Activated T-cell treated with anti-CD3 and anti-CD28 coated beads for 48 hours (primary cell): ENCODE results near the gene SMIM31.
A peak's percentile ranks its signal among the peaks of the same experiment; 100 is the strongest.

Experiments
- DNase-seq: peaks from one replicate; pipeline ENCODE4 v3.0.0-alpha.2; 2020; ENCODE audit warnings: low read depth

SMIM31 gene

DNA sequence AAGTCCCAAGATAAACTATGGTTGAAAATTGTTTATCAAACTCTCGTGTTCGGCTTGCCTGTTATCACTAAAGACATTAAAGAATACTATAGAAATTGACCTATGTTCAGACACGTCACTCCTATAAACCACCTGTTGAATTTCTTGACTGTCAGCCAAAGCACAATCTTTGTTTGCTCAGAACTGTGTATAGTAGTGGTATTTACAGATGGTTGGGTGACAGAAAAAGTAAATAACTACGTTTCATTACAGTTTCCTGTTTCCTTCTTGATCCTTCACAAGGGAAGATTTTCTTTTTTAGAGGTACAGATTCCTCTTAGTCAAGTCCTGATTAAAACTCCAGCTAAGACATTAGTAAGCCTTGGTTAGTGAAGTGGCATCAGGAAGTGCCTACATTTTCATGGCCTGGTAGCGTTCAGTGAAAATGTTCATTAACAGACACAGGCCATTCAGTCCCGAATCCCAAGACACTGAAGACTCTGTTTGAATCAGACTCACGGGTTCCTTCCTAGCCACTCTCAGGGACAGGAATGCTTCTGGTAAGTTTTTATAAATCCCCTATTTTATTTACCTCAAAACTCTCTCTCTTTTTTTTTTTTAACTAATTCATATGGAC, at the start of gene SMIM31:
Gene SMIM31 (plus strand): TSS at position 259 of the 616 bp plus-strand sequence. CDS start 16,313 bp downstream, outside the sequence.
- no peak for DNase-seq

DNA sequence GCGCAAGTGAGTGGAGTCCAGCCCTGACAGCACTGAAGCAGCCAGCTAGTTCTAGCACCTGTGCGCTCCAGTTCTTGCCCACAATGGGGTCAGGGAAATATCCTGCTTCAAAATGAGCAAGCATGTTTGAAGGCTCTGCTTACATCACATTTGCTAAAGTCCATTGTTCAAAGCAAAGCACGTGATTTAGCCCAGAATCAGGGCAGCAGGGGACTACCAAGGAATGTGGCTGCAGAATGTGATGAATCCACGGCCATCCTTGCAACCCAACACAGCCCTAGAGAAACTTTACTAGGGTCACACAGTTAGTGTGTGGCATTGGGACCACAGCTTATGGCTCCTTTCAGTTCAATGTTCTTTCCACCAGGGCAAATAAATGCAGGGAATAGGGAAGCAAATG, 47.3 kb upstream of the SMIM31 start:
- no peak for DNase-seq

DNA sequence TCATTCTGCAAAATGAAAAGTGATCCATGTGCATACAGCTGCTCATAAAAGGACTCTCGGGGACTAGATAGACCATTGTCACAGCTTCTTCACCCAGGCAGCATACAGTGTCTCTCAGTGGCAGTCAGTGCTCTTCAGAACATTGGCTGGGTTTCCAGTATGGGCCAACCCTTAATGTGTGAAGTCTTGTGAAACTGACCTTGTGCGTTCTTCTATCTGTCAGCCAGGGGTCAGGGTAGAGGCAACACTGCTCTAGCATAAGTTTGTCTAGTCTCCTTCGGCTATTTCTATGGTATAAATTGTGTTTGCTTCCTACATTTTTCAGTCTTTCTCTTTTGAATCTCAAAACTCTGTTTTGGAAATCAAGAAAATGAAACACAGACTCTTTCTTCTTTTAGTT, 37.0 kb upstream of the SMIM31 start:
- no peak for DNase-seq

DNA sequence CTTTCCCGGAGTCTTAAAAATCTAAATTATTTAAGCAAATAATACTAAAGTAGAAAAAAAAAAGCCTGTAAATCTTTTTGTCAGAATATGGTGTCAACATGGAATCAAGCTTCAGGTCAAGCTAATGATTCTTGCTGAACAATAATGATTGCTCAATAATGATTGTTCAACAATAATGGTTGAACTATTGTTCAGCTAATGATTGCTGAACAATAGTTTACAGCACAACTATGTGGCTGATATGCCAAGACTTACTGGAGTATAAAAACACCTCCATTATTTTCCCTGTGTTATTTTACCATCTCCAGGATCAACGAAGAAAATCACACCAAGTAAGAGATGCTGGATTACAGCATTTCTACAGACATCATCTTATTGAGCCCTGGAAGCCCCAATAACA, 35.1 kb upstream of the SMIM31 start:
- no peak for DNase-seq

DNA sequence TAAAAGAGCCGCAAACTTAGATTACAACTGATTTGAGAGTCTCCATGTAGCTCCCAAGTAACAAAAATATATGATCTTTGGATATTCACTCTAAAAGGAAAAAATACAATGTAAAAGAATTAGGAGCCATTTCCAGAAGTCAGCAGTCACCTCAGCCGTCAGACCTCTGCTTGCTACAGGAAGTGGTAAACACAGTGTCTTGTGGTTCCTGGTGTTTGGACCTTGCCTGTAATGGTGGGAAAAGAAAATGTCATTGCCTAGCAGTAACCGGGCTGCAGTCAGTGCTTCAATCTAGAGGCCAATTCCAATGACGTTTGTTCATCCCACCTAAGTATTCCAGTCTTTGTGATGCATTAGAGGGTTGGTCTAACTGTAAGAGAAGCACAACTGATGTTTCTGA, 28.9 kb upstream of the SMIM31 start:
- DNase-seq: no peak

DNA sequence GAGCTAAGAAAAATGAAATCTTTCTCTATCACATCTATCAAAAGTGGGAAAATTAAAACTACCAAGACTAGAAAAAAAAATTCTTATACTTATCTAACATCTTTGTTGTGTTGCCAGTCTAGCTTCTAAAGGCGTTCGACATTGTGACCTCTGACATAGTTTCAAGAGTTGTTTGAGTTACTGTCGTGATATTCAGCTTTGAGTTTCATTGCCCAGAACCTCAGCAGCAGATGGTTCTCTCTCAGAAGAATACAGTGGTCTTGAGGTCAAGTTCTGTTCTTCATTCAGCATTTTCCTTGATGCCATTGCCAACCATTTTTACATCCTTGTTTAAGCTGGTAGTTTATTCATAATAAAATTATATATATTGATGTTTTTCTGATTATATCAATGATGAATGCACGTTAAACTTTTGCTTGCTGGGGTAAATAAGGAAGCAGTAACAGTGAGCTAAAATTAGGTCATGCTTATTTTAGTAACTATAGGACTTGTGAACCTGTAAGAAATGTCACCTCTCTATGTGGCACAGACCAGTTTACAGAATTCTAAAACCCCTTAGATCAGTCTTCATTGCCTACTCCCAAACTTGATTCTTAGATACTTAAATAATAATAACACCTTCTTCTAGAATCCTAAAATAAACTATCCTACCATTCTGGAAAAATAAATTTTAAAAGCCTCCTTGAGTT, 23.1 kb upstream of the SMIM31 start:
- DNase-seq: no peak

DNA sequence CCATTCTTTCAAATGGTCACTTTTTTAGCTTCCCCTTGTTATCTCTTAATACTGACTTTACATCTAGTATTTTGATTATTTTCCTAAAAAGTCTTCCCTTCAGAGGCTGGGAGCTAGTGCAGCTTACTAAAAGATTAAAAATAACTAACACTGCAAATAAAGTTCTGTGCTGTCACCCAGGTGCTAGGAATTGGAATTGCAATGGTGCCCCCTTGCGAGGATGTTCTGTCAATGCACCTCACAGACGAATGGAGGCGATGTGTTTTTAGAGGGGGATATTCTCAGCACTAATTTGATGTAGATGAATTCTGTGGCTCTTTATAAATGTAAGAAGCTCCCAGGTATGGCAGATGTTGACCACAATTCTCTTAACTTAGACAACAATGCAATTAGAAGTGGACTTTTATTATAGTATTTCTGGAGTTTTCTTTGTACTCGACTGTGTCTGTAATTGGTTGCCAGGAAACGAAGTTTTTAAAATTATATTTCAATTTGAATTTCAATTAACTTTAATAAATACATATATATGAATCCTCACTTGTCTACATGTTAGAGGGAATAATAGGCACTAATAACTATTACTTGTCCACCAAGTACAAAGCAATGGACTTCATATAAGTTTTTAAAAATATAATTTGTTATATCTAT, 22.0 kb upstream of the SMIM31 start:
- DNase-seq: peak; percentile 23

DNA sequence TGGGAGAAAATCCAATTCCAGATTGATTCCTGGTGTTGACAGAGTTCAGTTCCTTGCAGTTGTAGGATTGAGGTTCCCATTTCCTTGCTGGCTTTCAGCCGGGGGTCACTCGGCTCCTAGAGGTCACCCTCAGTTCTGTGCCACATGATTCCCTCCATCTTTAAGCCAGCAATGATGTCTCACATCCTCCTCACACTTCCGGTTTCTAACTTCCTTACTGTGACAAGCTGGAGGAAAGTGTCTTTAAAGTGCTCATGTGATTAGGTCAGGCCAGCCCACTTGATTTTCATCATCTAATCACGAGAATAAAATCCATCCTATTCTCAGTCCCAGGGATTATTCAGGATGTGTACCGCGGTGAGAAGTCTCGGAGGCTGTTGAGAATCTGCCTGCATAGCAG, 19.4 kb upstream of the SMIM31 start:
- no peak for DNase-seq

DNA sequence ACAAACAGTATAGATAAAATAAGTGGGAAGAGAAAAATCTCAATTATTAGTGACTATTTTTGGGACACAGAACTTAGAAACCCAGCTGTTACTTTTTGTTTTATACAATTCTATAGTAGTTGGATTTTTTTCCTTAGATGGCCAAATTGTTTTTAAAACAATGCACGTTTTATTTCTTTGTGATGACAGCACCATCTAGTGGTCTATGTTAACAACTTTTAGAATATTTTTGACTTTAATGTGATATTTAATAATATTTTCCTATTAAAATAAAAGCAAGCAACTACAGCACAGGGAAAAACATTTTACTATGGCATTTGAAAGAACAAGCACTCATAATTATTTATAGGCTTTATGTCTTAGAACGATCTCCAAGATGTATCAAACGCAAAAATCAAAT, 5.6 kb upstream of the SMIM31 start:
- DNase-seq: no peak

DNA sequence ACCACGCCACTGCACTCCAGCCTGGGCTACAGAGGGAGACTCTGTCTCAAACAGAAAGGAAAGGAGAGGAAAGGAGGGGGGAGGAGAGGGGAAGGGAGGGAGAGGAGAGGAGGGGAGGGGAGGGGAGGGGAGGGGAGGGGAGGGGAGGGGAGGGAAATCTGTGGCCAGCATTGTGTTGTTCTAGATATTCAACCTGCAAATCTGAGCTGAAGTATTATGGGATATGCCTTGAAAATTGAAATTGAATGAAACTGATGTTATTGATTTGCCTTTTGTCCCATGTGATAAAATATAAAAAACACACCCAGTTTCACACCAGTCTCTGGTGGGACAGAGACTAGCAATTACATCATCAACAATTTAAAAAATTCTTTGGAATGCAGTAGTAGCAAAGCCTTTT, 1.5 kb downstream of the SMIM31 start:
- no peak for DNase-seq

DNA sequence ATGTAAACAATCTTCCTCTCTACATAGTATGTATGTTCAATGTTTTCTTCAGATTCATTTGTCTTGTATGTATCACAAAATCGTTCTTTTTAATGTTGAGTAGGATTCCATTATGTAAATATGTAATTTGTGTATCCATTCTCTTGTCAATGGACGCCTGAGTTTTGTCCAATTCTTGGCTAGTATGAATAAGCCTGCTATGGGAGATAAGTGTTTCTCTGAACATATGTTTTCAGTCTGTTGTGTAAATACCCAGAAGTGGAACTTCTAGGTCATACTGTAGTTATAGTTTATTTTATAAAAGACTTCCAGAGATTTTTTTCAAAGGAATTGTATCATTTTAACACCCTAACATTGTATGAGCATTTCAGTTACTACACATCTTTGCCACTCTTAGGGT, 2.8 kb downstream of the SMIM31 start:
- DNase-seq: no peak

DNA sequence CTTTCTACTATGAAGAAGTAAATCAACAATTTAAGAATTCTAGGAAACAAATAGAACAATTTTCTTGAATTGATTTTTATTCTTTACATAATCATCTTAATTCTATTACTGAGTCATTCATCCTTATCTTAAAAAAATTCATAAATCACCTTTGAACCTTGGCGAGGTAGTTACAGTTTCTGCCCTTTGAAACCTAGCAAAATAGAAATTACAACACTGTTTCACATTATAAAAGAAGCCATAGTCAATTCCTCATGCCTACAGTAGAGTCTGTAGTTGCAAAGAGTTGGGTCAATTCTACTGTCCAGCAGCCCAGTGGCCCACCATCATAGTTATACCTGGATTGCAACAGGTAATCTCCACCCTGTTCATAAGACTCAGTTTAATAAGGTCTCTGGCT, 7.3 kb downstream of the SMIM31 start:
- DNase-seq: no peak

DNA sequence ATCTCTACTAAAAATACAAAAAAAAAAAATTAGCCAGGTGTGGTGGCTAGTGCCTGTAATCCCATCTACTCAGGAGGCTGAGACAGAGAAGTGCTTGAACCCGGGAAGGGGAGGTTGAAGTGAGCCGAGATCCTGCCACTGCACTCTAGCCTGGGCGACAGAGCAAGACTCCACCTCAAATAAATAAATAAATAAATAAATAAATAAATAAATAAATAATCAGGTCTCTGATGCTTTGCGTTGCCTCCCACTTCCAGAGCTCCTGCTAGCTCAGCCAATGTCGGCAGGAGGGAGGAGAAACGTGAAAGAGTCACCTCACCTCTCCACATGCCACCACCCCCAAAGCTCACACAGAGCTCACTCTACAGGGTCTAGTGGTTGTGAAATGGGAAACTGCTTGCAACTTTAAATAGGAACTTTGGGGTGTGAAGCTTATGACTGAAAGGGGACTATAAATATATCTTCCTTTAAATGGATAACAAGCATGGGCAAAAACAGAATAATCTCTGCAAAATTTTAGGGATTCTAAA, 7.9 kb downstream of the SMIM31 start:
- no peak for DNase-seq

DNA sequence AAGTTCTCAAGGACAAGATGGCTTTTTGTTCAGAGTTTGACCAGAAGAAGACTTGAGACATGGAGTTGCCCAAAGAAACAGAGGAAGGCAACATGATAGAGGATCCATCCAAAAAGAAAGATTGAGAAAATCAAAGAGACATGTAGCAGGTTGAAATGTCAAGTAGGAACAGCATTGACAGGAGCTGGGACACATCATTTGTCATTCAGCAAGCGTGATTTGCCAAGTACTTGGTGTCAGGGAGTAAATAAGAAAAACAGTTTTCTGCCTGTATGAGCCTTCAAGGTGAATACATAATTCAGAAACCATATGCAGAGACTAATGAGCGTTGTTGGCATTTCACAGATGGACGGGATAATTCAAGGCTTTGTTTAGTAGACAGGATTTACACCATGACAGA, 11.2 kb downstream of the SMIM31 start:
- no peak for DNase-seq

DNA sequence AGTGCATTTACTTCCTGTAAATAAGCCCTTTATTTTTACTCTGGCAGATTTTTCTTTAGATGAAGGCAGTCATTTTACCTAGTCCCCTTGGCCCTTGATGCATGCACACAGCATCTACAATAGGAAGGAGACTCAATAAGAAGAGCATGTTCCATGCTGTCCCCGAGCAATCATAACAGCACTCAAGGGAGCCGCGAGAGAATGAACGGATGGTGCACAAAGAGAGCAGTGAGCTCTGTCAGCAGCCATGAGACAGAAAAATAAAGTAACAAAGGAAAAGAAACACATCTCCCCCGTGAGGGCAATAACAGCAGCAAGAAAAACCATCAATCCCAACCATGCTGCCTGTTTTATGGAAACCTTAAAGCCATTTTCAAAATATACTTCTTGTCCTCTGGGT, 11.9 kb downstream of the SMIM31 start:
- DNase-seq: no peak

DNA sequence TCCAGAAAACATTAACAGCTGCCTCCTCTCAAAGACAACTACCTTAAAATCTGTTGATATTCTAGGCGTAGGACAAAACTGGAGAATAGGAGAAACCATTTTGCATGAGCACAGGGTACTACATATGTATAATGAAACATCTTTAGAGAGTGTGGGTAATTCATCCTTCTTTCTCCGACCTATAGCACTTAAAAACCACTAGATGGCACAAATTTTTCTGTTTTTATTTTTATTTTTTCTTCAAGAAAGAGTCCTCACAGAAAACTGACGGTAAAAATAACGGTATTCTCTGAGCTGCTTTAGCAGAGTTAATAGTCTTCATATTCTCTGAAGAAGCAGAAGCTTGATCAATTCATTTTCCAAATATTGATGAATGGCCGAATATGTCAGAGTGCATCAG, 14.6 kb downstream of the SMIM31 start:
- no peak for DNase-seq

DNA sequence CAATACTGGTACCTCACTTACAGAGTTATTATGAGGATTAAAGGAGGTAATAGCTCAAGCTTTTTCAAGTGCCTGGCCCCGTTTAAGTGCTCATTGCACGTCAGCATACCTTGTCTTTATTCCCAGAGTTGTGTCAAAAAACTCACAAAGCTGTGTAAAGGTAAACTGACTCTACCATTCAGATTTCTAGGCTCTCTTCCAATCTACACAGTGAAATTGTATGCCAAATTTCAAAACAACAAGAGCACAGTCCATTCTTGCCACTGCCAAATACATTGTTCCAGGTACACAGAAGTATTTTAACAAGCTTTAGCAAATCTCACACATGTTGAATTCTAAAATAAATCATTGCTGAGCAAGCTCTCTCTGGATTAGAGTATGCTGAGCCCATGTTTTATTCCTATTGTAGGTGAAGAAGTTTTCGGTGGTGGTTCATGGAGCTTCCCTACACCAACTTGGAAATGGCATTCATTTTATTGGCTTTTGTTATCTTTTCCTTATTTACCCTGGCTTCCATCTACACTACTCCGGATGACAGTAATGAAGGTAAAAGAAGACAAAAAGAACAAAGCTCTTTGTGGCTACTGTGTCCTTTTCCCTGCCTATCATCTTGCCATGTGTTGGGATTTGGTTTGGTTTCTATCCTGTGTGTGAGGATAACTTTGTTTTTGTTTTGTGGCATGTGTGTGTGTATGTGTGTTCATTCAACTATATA, 16.2 kb downstream of the SMIM31 start:
- no peak for DNase-seq

DNA sequence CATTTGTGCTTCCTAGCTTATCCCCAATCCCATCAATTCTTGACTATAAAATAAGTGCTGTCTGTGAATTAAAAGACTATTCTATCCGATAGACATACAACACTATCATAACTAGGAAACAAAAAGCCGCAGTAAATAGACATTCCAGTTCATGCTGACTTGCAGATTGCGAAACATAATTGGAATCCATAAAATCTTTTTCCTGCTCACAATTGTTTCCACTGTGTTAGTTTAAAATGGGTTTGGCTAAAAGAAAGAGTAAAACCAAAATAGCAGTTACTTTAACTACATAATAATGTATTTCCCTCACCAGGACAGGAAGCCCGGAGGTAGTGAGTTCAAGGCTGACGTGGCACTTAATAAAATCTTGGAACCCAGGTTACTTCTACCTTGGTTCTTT, 17.2 kb downstream of the SMIM31 start:
- no peak for DNase-seq

DNA sequence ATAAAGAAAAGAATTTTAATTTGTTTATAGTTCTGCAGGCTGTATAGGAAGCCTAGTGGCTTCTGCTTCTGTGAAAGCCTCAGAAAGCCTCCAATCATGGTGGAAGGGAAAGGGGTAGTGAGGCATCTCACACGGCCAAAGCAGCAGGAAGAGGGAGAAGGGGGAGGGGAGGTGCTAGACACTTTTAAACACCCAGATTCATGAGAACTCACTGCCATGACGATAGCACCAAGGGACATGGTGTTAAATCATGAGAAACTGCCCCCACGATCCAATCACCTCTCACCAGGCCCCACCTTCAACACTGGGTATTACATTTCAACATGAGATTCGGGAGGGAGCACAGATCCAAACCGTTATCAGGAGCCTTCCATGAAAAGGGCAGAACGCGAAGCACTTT, 18.1 kb downstream of the SMIM31 start:
- DNase-seq: no peak

DNA sequence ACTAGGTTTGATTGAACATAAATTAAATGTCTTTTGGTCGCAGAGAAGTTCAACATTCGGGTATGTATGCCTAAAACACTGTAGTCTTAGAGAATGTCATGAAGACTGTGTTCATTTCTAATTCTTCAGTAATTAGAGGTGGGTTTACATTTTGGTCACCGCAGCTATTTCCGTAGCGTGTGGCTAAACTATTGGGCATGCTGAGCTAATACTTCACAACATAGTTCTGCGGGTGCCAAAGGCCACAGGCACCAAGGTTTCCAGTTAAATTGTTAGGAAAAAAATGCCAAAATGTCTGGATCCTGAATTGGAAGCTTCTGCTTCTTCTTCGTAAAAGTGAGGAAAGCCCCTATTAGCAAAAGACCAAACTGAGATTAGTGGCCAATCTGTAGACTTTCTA, 25.1 kb downstream of the SMIM31 start:
- DNase-seq: no peak

DNA sequence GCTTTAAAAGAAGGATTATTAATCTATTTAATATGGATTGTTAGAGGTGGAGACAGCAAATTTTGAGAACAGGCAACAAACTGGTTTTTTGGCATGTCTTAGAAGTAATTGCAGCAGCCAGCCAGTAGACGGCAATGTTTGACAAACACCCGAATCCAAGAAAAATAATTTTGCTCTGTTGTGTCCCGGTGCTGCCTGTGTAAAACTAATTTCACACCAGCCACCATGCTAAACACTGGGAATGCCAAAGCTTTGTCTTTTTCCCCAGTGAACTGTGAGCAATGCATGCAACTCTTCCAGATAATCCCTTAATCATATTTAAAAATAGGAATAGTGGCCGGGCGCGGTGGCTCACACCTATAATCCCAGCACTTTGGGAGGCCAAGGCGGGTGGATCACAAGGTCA, 25.9 kb downstream of the SMIM31 start:
- DNase-seq: peak; percentile 1

DNA sequence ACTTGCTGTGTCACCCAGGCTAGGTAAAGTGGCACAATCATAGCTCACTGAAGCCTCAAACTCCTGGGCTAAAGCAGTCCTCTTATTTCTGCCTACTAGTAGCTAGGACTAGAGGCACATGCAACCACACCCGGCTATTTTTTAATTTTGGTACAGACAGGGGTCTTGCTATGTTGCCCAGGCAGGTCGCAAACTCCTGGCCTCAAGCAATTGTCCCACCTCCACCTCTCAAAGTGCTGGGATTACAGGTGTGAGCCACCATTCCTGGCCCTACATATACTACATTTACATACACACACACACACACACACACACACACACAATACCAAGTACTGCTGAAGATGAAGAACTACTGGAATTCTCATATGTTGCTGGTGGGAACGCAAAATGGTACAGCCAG, 26.9 kb downstream of the SMIM31 start:
- no peak for DNase-seq

DNA sequence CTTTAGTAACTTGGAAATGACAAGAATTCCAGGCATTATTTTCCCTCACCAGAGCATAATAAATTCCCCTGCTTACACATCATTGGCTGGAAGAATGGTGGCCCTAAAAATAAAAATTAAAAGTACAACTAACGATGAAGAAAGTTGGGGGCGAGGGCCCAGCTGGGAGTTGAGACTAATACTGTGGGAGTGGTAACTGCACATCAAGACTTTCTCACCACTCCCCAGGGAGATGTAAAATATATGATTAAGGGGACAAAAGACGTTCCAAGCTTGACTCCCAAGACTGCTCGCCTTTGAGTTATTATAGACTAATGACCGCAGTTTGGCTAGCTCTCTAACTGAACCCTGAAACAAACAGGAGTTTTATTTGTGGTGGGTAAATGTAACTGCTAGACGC, 30.0 kb downstream of the SMIM31 start:
- no peak for DNase-seq
